ENCODE results near the gene RGSL1.

The RGSL1 gene

GRCh38 chr1:182575540-182576149, 125.7 kb downstream of the RGSL1 start:
- no peak for TF ChIP-seq POLR2AphosphoS5 (IDR thresholded peaks at IDR 0.05; ENCODE audit: low read depth, low read length)
- no peak for TF ChIP-seq TAF1 (IDR thresholded peaks at IDR 0.05; ENCODE audit: borderline replicate concordance, insufficient read depth, low read length)
- TF ChIP-seq SIN3A (IDR thresholded peaks at IDR 0.05; ENCODE audit: borderline replicate concordance, insufficient read depth, low read length), result no peak
- no peak for TF ChIP-seq REST (IDR thresholded peaks at IDR 0.05; ENCODE audit: insufficient read depth in 1 of 2, low read depth in 2 of 2, low read length in 2 of 2)
- no peak for TF ChIP-seq FOXP2 (optimal IDR thresholded peaks at IDR 0.05; ENCODE audit: borderline replicate concordance, extremely low read depth, extremely low read length, insufficient read depth)

- TF ChIP-seq REST (IDR thresholded peaks at IDR 0.05; ENCODE audit: insufficient read depth in 1 of 2, low read depth in 2 of 2, low read length in 2 of 2) (no peak), FOXP2 (optimal IDR thresholded peaks at IDR 0.05; ENCODE audit: borderline replicate concordance, extremely low read depth, extremely low read length, insufficient read depth) (no peak), TAF1 (IDR thresholded peaks at IDR 0.05; ENCODE audit: borderline replicate concordance, insufficient read depth, low read length) (no peak), POLR2AphosphoS5 (IDR thresholded peaks at IDR 0.05; ENCODE audit: low read depth, low read length) (no peak), SIN3A (IDR thresholded peaks at IDR 0.05; ENCODE audit: borderline replicate concordance, insufficient read depth, low read length) (no peak)
Measured at GRCh38 chr1:182580736-182581135, 130.8 kb downstream of the RGSL1 start.

GRCh38 chr1:182584746-182585145, 134.8 kb downstream of the RGSL1 start:
- TF ChIP-seq REST (IDR thresholded peaks at IDR 0.05; ENCODE audit: insufficient read depth in 1 of 2, low read depth in 2 of 2, low read length in 2 of 2) (no peak), TAF1 (IDR thresholded peaks at IDR 0.05; ENCODE audit: borderline replicate concordance, insufficient read depth, low read length) (no peak), POLR2AphosphoS5 (IDR thresholded peaks at IDR 0.05; ENCODE audit: low read depth, low read length) (no peak), FOXP2 (optimal IDR thresholded peaks at IDR 0.05; ENCODE audit: borderline replicate concordance, extremely low read depth, extremely low read length, insufficient read depth) (no peak)

- no peak for TF ChIP-seq POLR2AphosphoS5 (IDR thresholded peaks at IDR 0.05; ENCODE audit: low read depth, low read length)
Measured at GRCh38 chr1:182586380-182586779, 136.4 kb downstream of the RGSL1 start.

- no peak for TF ChIP-seq REST (IDR thresholded peaks at IDR 0.05; ENCODE audit: insufficient read depth in 1 of 2, low read depth in 2 of 2, low read length in 2 of 2)
- no peak for TF ChIP-seq SIN3A (IDR thresholded peaks at IDR 0.05; ENCODE audit: borderline replicate concordance, insufficient read depth, low read length)
- no peak for TF ChIP-seq POLR2AphosphoS5 (IDR thresholded peaks at IDR 0.05; ENCODE audit: low read depth, low read length)
- TF ChIP-seq TAF1 (IDR thresholded peaks at IDR 0.05; ENCODE audit: borderline replicate concordance, insufficient read depth, low read length), result no peak
- no peak for TF ChIP-seq FOXP2 (optimal IDR thresholded peaks at IDR 0.05; ENCODE audit: borderline replicate concordance, extremely low read depth, extremely low read length, insufficient read depth)
Measured at GRCh38 chr1:182587093-182587492, 137.1 kb downstream of the RGSL1 start.
